ENCODE measurements around the gene BDKRB2.

BDKRB2 gene

DNA sequence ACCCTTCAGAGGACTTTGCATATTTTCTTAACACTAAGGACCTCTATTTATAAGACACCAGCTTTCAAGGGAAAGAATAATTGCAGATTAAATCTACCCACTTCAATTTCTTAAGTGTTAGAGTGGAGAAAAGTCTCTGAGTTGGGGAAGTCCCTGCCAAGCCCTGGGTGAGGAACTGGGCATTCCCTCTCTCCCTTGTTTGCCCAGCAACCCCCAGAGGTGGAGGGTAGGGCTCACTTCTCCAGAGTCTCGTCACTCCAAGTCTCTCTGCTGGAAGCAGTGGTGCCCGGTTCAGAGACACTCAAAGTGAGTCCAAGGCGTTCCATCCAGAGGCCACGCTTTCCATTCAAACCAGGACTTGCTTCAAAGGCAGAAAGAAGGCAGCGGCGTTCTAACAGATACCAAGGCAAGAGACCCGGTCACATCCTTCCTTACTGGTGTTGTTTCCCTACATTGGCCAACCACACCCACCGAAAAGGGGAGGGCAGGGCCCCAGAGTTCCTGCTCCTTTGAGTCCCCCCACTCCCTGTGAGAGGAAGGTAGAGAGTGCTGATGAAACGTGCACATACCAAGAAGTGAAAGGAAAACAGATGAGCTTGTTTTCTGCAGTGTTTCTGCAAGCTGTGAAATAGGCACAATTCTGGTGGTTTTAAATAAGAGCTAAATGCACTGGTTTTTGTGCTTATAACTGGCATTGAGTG, 6.1 kb upstream of the BDKRB2 start:
- no peak for DNase-seq (ENCODE audit: low read depth)

DNA sequence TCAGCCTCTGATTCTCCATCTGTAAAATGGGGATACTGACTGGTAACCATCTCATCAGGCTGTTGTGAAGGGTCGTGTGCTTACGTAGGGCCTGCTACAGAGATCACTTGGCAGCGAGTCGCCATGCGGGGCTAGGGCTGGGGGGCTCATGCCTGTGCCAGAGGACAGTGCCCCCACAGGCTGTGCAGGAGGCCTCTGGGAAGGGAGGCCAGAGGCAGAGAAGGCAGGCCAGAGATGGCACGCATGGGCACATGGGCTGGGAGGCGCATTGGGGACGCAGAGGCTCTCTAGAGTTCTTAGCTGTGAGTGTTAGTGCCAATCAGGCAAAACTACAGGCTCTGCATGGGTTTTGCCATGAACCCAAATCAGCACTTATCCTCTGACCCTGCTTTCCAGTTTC, 3.5 kb upstream of the BDKRB2 start:
- DNase-seq (ENCODE audit: low read depth) = no peak

DNA sequence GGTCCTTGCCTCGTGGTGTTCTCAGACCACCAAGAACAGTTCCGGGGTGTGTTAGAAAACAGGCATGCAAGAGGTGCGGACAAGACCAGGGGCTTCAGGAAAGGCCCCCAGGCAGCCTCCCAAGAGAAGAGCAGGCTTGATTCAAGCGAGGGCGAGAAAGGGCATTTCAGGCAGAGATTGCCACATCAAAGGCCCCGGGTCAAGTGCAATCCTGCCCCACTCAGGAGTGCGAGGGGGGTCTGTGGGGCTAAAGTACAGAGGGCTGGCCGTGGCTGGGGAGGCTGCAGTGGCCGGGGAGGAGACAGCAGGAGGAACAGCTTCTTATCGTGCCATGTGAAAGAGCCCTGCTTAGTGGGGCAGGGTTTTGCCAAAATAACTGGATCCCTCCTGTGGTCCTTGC, 2.7 kb upstream of the BDKRB2 start:
- DNase-seq (ENCODE audit: low read depth) = no peak

DNA sequence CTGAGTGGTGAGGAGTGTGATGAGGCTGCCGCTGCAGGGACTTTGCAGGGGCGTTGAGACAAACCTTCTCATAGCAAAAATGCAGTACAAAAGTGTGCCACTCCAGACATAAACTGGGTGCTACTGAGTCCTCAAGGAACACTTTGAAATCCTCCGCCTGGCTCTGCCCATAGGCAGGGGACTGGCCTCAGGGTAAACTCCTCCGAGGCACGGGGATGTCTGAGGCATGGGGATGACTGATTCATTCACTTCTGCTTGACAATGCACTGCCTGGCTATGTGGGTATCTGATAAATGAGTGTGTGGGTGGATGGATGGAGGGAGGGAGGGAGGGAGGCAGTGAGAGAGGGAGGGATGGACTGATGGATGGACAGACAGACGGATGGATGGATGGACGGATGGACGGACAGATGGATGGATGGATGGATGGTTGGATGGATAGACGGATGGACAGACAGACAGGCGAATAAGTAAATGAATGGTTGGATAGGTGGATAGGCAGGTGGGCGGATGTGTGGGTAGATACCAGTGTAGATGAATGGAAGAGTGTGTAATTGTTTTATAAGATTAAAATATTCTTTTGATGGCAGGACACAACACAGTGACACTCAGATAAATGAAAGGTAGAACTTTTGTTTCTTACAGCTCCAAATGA, 2.1 kb upstream of the BDKRB2 start:
- no peak for DNase-seq (ENCODE audit: low read depth)

DNA sequence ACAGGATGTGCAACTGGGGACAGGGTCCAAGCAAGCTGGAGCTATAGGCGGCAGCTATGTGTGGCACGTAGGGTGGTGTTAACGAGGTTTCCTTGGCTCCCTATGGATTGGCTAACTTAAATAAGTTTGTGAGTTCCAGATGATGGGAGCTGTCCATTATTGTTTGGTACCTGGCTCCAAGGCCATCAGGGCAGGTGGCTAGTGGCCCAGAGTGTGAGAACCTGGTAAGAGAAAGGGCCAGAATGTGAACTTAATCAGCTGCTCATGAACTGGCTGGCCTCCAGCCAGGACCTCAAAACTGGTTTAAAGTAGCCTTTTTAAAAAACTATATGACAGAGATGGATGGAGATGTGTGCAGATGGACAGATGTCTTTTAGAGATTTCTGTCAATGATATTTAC, 1.5 kb upstream of the BDKRB2 start:
- DNase-seq (ENCODE audit: low read depth) = no peak

DNA sequence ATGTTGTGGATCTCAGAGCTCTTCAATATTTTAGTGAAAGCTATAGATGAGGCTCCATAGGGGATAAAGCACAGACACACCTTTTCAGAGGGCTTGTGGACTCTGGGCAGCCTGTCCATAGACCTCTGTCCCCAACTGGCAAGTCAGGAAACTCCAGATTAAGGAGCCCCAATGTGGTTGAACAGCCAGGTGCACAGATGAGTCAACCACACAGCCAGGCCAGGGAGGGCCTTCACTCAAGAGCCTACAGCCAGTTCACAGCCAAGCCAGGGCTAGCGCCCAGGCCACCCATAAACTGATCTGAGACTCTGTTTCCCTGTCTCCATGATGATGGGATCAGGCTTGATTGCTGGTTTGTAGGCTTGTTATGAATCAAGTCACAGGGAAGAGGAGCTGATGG, 1.0 kb upstream of the BDKRB2 start:
- no peak for DNase-seq (ENCODE audit: low read depth)

DNA sequence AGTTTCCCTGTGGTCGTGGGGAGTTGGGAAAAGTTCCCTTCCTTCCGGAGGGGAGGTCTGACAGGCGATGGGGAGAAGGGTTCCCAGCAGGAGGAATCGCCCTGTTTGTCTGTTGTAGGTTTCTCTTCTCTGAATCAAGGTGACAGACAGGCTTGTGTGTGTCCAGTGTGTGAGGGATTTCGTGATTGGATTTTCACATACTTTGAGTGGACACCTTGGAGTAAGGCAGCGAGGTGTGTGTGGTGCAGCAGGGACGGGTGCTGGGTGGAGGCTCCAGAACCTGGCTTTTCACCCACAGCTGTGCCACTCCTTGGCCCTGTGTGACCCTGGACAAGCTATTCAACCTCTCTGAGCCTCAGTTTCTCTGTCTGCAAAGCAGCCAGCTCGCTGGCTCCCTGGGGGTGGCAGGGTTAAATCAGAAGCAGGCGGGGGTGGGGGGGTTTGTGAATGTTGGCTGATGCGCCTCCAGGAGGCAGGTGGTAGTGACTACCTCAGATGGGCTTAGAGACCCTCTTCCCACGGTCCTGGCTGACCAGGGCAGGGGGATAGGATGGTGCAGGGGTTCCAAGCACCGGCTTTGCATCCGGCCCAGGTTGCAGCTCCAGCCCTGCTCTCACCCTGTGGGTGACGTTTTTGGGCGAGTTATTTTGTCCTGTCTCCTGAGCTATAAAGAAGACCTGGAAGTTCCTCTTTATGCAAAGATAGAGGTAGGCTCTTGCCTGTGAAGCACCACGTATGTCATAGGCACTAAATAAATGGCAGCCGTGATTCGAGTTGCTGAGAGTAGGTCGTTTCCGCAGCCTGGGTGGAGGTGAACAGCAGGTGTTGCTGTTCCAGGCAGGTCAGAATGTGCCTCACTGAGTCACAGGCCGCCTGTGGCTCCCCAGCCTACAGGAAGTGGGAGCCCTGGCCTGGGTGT, 679 bp downstream of the BDKRB2 start:
- DNase-seq (ENCODE audit: low read depth) = no peak

DNA sequence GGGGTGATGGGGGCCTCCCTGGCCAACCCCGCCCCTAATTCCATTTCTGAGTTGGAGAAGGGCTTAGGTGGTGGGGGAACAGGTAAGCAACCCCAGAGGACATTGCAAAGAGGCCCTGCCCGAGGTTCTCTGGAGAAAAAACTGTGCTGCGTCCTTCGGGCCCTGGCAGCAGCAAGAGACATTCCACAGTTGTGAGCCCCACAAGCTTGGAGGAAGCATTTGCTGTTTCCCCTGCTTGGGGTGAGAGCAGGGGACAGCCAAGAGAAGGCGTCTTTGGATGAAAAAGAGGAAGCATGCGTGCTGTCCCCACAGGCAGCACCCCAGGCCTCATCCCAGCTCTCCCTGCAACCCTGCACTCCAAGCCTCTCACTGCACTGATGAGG, 1.3 kb downstream of the BDKRB2 start:
- no peak for DNase-seq (ENCODE audit: low read depth)

DNA sequence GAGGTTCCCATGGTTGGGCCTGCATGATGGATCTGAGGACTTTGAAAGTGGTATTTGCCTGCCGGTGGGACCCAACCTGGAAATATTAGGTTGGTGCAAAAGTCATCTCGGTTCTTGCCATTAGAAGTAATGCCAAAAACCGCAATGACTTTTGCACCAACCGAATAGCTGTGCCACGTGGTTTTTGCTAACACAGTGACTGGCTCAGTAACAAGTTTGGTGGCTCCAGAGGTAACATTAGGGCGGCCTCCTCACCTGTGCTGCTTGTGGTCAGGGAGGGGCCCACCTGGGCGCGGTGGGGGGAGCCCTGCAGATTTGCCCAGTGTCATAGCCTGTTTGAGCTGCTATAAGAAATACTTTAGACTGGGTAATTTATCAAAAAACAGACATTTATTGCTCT, 1.8 kb downstream of the BDKRB2 start:
- DNase-seq (ENCODE audit: low read depth) = no peak

DNA sequence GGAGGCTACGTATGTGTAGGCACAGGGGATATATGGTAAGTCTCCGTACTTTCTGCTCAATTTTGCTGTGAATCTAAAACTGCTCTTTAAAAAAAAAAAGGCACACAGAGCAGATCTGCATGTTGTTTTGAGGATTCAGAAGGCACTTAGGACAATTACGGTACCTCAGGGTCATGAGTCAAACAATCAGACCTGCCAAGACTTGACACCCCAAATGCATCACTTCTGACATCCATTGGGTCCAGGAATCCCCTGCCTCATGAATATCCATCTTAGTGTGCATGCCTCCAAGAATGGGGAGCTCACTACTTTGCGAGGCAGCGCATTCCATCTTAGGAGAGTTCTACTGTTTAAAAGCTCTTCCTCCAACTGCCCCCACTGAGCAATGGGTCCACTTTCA, 3.0 kb downstream of the BDKRB2 start:
- DNase-seq (ENCODE audit: low read depth) = no peak

DNA sequence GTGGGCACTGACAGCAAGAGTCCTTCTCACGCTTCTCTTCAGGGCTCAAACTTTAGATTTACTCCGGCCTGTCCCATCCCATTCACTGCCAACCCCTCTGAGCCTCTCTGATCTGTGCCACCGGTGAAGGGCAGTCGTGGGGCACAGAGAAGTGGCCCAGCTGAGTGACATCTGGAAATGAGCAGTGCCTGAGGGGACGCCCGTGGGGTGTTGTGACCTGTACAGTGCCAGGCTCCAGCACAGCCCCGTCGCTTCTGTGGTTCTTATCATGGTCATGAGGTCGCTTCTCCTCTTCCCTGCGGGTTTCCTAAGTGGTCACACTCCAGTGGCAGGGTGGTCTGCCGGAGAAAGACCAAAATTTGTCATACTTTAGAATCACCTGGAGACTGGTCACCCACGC, 4.1 kb downstream of the BDKRB2 start:
- DNase-seq (ENCODE audit: low read depth) = no peak

DNA sequence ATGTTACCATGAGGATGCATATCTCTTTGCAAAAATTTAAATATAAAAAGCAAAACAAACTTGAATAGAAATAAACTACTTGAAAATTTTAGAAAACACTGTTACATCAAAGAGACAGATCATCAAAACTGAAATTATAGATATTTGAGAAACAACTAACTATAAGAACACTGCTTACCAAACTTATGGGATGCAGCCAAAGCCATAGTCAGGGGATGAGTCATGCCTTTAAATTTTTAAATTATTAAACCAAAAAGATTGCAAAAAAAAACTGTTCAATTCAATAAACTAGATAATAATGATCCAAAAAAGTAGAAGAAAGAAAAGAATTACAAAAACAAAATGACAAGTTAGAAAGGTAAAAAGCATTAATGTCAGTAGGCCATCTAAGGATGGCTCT, 7.5 kb downstream of the BDKRB2 start:
- DNase-seq (ENCODE audit: low read depth) = no peak

DNA sequence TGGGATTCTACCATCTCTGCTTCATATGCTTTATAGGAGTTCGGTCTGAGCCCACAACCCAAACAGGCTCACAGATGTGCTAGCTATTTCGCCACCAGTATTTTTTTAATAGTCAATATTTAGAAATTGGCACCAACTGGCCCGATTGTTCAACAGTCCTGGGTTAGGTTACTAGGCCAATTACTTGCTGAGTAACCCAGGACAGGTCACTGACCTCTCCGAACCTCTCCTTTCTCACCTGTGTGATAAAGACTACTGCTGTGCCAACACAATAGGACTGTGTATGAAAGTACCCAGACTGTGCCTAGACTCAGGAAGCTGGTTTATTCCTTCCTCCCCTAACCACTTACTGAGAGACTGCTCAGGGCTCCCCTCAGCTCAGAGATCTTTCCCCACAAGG, 8.3 kb downstream of the BDKRB2 start:
- no peak for DNase-seq (ENCODE audit: low read depth)

DNA sequence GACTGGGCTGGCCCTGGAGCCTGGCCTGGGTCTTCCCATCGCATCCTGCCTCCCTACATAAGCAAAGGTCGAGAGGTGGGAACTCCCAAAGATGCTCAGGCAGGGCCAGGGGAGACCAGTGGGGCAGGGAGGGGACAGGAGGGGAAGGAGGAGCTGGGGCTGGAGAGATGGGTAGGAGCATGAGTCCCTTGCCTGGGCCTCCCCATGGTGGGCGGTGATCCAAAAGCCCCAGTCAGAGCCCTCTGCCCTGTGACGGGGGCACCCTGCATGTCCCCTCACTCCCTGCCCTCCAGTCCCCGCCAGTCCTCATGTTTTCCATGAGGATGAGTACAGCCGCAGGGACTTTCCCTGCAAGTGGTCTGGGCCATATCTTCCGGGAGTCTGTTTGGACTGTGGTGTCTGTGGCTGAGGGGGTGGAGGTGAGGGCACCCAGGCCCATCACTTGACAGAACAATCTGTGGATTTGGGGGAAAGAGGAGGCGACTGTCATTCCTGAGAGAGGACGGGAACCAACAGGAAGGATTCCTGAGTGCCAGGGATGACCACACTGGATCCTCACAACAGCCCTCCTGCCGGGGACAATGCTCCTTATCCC, 9.3 kb downstream of the BDKRB2 start:
- DNase-seq (ENCODE audit: low read depth) = no peak

DNA sequence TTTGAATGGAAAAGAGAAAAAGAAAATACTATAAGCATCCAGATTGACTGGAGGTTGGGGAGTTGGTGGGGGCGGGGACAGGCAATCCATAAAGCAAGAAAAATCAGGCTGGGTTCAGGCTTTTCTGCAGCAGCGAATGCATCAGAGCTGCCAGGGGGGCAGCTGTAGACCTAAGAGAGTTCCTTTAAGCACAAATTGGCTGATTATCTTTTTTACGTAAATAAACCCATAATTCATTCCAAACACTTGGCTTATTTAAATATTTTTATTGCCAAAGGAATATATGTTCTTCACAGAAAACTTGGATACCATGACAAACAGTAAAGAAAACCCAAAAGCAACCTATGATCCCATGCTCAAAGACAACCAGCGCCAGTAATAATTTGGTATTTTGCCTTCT, 10.2 kb downstream of the BDKRB2 start:
- no peak for DNase-seq (ENCODE audit: low read depth)

DNA sequence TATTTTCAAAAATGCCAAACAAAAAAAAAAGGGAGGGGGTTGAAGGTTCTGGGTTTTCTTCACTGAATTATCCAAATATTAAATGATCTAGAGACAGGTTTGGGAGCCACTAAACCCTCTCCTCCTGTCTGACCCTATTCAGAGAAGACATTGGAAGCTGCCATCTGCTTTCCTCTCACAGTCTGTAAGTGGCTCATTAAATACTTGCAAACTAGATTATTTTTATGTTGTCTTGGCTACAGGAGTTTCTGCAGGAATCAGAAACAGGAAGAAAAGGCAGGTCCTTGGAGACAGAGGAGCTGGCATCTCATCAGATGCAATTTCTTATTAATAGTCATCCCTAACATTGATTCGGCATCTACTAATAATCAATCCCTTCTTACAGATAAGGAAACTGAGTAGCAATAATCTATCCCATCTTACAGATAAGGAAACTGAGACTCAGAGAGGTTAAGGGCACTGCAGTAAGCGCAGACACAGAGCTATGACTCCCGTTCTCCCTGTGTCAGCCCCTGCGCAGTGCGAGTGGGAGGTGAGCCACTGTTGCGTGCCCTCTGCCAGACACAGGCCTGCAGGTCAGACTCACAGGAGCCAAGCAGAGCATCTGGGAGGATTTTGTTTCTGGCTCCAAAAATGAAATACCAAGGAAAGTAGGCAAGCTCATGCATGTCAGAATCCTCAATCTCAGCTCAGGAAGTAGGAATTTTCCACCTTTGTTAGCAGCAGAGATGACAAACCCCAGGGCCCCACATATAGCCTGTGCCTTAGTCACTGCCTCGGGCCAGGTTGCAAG, 11.0 kb downstream of the BDKRB2 start:
- no peak for DNase-seq (ENCODE audit: low read depth)

DNA sequence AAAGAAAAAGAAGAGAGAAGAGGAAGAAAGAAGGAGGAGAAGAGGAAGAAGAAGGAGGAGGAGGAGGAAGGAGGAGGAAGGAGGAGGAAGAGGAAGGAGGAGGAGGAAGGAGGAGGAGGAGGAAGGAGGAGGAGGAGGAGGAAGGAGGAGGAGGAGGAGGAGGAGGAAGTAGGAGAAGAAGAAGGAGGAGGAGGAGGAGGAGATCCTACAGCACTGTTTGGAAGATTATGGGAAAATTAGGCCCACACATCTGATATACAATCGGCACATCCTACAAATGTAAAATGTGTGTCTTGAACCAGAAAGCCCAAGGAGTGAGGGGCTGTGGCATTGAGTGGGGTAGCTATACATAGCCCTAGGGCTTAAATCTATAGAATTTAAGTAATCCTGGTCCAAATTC, 12.0 kb downstream of the BDKRB2 start:
- no peak for DNase-seq (ENCODE audit: low read depth)

DNA sequence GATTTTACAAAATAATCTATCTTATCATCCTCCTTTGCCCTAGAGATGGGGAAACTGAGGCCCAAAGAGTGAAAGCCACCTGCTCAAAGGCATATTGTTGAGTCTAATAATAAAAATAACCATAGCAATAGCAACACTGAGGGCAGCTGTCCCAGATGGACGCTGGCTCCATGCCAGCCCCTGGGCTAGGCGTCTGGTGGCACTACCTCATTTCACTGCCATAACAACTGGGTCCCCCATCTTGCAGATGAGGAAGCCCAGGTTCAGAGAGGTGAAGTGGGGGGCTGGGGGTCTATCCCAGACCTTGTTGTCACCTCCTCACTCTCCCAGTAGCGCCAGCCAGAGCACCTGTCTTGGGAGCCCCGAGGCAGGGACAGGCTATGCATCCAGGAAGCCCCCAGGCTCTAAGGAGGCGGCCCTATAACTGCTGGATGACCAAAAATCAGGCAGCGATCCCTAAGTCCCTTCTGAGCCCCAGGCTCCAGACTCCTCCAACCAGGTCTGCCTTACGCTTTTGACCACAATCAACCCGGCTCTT, 12.8 kb downstream of the BDKRB2 start:
- DNase-seq (ENCODE audit: low read depth) = no peak

DNA sequence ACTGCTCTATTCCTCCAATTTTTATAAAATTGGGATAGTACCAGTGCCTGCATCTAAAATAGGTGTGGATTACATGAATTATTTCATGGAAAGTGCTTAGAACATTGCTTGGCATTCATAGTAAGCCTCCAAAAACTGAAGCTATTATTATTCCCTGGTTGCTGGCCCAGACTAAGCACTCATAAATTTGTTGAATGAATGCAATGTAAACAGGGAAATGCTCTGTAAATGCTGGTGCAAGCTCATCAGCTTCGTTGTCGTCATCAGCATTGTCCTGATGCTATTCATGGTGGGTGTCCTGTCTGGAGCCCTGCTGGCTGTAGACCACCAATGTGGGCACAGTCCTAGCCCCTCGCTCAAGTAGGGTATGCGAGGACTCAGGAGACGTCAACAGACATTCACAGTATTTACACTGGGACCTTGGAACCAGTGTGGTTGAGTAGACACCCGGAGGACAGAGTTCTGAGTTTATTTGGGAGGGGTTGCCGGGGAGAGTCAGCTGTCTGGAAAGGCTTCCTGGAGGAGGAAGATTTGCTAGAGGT, 16.5 kb downstream of the BDKRB2 start:
- no peak for DNase-seq (ENCODE audit: low read depth)

DNA sequence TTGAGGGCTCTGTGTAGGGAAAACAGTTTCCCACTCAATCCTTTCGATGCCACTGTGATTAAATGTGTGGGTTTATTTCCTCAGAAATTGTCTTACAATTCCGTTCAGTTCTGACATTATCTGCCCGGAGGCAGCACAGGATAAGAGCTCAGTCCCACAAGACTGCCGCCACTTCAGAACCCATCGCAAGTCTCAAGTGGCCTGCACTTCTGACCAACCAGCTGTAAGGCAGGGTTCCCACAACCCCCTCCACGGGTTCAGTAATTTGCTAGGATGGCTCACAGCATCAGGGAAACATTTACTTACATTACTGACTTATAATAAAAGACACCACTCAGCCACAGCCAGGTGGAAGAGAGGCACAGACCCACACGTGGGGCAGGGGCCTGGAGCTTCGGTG, 17.2 kb downstream of the BDKRB2 start:
- DNase-seq (ENCODE audit: low read depth) = no peak

DNA sequence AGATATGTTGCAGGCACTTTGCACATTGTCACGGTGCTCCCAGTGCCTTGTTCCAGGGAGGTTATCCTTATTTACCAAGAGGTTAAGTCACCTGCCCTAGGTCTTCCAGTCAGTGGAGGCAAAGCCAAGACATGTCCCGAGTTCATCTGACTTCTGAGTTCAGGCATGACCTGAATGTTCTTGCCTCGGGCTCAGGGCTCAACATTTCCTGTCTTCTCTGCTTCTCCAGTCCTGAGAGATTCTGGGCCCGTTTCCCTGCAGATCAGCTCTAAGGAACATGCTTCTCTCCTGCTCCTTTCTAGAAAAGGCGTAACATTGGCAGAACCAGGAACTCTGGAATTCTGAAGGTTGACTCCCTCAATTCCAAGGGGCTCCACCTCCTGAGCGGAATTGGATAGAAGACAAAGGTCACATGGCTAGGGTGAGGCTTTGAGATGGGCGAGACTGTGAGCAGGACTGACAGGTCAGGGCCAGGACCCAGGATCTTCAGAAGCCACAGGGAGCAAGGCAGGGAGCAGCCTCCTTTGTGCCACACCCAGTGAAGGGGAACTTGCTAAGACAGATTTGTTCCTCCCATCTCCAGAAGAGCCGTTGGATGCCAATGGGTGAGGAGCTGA, 19.9 kb downstream of the BDKRB2 start:
- no peak for DNase-seq (ENCODE audit: low read depth)
